ENCODE data around the gene VSIR.

- no peak for TF ChIP-seq POLR2A (IDR thresholded peaks at IDR 0.05)
- no peak for TF ChIP-seq EP300 (IDR thresholded peaks at IDR 0.05)
Measured at GRCh38 chr10:71700731-71701368, 72.5 kb downstream of the VSIR start.
